Panc1 (cell line): Measurements from ENCODE around the gene GRIK5.

Experiments used
- CTCF ChIP-seq: fragments of 450-650 bp; IDR thresholded peaks from 2 replicates; pipeline ENCODE4 v1.5.1; 2017; ENCODE audit warnings: mild to moderate bottlenecking
- POLR2AphosphoS5 ChIP-seq: IDR thresholded peaks from 2 replicates; pipeline ENCODE4 v1.6.1; 2012; ENCODE audit warnings: mild to moderate bottlenecking, low read depth, low read length, moderate library complexity
- SIN3A ChIP-seq: IDR thresholded peaks from 2 replicates; pipeline ENCODE4 v1.6.1; 2012; ENCODE audit warnings: low read depth, mild to moderate bottlenecking, low read length, moderate library complexity, borderline replicate concordance; ENCODE audit not compliant: insufficient read depth
- TCF7L2 ChIP-seq: IDR thresholded peaks from 2 replicates; pipeline ENCODE4 v1.6.1; 2011; ENCODE audit warnings: mild to moderate bottlenecking, low read depth, low read length, inconsistent platforms

GRCh38 chr19:41991025-41991424 lies 79.0 kb downstream of the GRIK5 start:
- TF ChIP-seq SIN3A (no peak), POLR2AphosphoS5 (no peak), CTCF (no peak), TCF7L2 (no peak)
